OCI-LY7 (cell line): ENCODE measurements around the gene GRB10.

Experiments
- EZH2phosphoT487 ChIP-seq: fragments of 200-600 bp; sonication (generic); IDR thresholded peaks from 2 replicates; pipeline ENCODE4 v1.6.1; 2018; ENCODE audit warnings: low read depth, borderline replicate concordance, mild to moderate bottlenecking, mixed run types, antibody characterized with exemption, low read length, moderate library complexity, mixed read lengths
- TF ChIP-seq, protein P1 (sequence below): fragments of 200-600 bp; sonication (generic); conservative IDR thresholded peaks from 2 replicates; pipeline ENCODE4 v1.5.1; 2014; ENCODE audit warnings: mild to moderate bottlenecking, antibody characterized with exemption, low read length, moderate library complexity, mixed read lengths

DNA sequence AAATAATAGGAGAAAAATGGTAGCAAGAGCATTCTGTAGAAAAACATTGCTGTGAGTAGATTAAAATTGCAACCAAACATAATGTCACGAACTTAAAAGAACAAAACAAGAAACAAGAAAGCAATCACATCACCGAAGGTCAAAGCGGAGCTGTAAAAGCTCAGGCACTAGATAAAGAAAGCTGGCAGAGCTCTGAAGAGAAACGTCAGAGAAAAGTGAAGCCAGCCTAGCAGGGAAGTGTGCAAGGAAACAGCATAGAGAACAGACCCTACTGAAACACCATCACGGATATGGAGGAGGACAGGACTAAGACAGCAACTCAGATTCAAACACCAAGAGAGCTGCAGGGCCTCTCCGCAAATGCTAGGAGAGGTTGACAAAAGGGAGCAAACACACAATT lies 195.0 kb downstream of the GRB10 start:
- TF ChIP-seq, protein P1, sequence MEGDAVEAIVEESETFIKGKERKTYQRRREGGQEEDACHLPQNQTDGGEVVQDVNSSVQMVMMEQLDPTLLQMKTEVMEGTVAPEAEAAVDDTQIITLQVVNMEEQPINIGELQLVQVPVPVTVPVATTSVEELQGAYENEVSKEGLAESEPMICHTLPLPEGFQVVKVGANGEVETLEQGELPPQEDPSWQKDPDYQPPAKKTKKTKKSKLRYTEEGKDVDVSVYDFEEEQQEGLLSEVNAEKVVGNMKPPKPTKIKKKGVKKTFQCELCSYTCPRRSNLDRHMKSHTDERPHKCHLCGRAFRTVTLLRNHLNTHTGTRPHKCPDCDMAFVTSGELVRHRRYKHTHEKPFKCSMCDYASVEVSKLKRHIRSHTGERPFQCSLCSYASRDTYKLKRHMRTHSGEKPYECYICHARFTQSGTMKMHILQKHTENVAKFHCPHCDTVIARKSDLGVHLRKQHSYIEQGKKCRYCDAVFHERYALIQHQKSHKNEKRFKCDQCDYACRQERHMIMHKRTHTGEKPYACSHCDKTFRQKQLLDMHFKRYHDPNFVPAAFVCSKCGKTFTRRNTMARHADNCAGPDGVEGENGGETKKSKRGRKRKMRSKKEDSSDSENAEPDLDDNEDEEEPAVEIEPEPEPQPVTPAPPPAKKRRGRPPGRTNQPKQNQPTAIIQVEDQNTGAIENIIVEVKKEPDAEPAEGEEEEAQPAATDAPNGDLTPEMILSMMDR: no peak
- no peak for TF ChIP-seq EZH2phosphoT487
